ENCODE data around the gene KCNS3. TPM values are rescaled to one million over a fixed set of nuclear protein-coding genes. Genes with fewer than 3 reads are reported as not detected.

KCNS3 gene
- total RNA-seq, 1 experiment from 2014 or later: 1.7 TPM

- intact Hi-C loops (cut with micrococcal nuclease; ENCODE audit: unreplicated experiment): no loop called here
- POLR2A ChIA-PET: no interaction called here
- in situ Hi-C loops (cut with HindIII; ENCODE audit: low pct_unique_long_range_greater_than_20kb, low sequenced_read_pairs): no loop called here
These were observed 38.1 kb downstream of the KCNS3 start for GRCh38 chr2:17916584-17916983.

GRCh38 chr2:17918789-17919188 lies 40.3 kb downstream of the KCNS3 start:
- ATAC-seq (no peak), DNase-seq (ENCODE audit: low read depth, low spot score) (no peak)
- TF ChIP-seq TCF7L2 (IDR thresholded peaks at IDR 0.05; ENCODE audit: low read depth, low read length) (no peak), REST (IDR thresholded peaks at IDR 0.05; ENCODE audit: insufficient read depth in 1 of 2, low read depth in 2 of 2, low read length in 1 of 2) (no peak), POLR2AphosphoS5 (IDR thresholded peaks at IDR 0.05; ENCODE audit: low read depth, low read length) (no peak), SIN3A (IDR thresholded peaks at IDR 0.05; ENCODE audit: borderline replicate concordance, insufficient read depth, low read depth, low read length) (no peak)
- TF ChIP-seq, protein P1, sequence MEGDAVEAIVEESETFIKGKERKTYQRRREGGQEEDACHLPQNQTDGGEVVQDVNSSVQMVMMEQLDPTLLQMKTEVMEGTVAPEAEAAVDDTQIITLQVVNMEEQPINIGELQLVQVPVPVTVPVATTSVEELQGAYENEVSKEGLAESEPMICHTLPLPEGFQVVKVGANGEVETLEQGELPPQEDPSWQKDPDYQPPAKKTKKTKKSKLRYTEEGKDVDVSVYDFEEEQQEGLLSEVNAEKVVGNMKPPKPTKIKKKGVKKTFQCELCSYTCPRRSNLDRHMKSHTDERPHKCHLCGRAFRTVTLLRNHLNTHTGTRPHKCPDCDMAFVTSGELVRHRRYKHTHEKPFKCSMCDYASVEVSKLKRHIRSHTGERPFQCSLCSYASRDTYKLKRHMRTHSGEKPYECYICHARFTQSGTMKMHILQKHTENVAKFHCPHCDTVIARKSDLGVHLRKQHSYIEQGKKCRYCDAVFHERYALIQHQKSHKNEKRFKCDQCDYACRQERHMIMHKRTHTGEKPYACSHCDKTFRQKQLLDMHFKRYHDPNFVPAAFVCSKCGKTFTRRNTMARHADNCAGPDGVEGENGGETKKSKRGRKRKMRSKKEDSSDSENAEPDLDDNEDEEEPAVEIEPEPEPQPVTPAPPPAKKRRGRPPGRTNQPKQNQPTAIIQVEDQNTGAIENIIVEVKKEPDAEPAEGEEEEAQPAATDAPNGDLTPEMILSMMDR (IDR thresholded peaks at IDR 0.05): no peak
- POLR2A ChIA-PET: no interaction called here
- Histone ChIP-seq H3K27me3 (ENCODE audit: control insufficient read depth, insufficient read depth, low read length) (no peaks in the 10 kb centered on the region), H3K4me3 (ENCODE audit: low read depth in 2 of 2, low read length in 2 of 2) (no peak overlapping the region), H3K27ac (ENCODE audit: low read length) (no peak overlapping the region), H3K9me3 (ENCODE audit: control insufficient read depth, insufficient read depth, low read depth, low read length) (no peaks in the 10 kb centered on the region), H3K36me3 (ENCODE audit: control insufficient read depth, insufficient read depth, low read length) (no peaks in the 10 kb centered on the region), H3K4me1 (ENCODE audit: control insufficient read depth, insufficient read depth, low read length) (no peaks in the 10 kb centered on the region)
- intact Hi-C loops (cut with micrococcal nuclease; ENCODE audit: unreplicated experiment): no loop called here
- CTCF ChIA-PET: no interaction called here
- in situ Hi-C loops (cut with HindIII; ENCODE audit: low pct_unique_long_range_greater_than_20kb, low sequenced_read_pairs): no loop called here
- BruUV-seq (replicated peaks): no TSS peak

More at GRCh38 chr2:17916584-17916983, 38.1 kb downstream of the KCNS3 start:
- DNase-seq (ENCODE audit: low read depth, low spot score): no peak
- no peaks in the 10 kb centered on the region for H3K9me3 ChIP-seq (ENCODE audit: control insufficient read depth, insufficient read depth, low read depth, low read length)
- no peaks in the 10 kb centered on the region for H3K36me3 ChIP-seq (ENCODE audit: control insufficient read depth, insufficient read depth, low read length)
- H3K27ac ChIP-seq (ENCODE audit: low read length): no peak overlapping the region
- ATAC-seq: no peak
- H3K4me1 ChIP-seq (ENCODE audit: control insufficient read depth, insufficient read depth, low read length): no peaks in the 10 kb centered on the region
- TF ChIP-seq REST (IDR thresholded peaks at IDR 0.05; ENCODE audit: insufficient read depth in 1 of 2, low read depth in 2 of 2, low read length in 1 of 2): no peak
- TF ChIP-seq, protein P1 (IDR thresholded peaks at IDR 0.05): no peak
- TF ChIP-seq TCF7L2 (IDR thresholded peaks at IDR 0.05; ENCODE audit: low read depth, low read length): no peak
- TF ChIP-seq POLR2AphosphoS5 (IDR thresholded peaks at IDR 0.05; ENCODE audit: low read depth, low read length): no peak
- TF ChIP-seq SIN3A (IDR thresholded peaks at IDR 0.05; ENCODE audit: borderline replicate concordance, insufficient read depth, low read depth, low read length): no peak
- no peaks in the 10 kb centered on the region for H3K27me3 ChIP-seq (ENCODE audit: control insufficient read depth, insufficient read depth, low read length)
- H3K4me3 ChIP-seq (ENCODE audit: low read depth in 2 of 2, low read length in 2 of 2): no peak overlapping the region
- CTCF ChIA-PET: interaction anchor here (0.6 kb wide), 1 partner anchor 245 kb away, joined by 10 read pairs; no protein-coding TSS in a partner anchor
- no TSS peak for BruUV-seq (replicated peaks)

Measured in Panc1 (cell line).